ENCODE measurements around the gene GALNT18.

GALNT18 gene

GRCh38 chr11:11446564-11446963 is 175.2 kb downstream of the GALNT18 start:
- H3K4me3 Mint-ChIP-seq, result no peak overlapping the region
- H3K4me1 Mint-ChIP-seq, result no peaks in the 10 kb centered on the region
- H3K27me3 Mint-ChIP-seq, result no peaks in the 10 kb centered on the region
- H3K27ac Mint-ChIP-seq, result no peak overlapping the region
- no peaks in the 10 kb centered on the region for H3K36me3 Mint-ChIP-seq
- H3K9me3 Mint-ChIP-seq, result no peaks in the 10 kb centered on the region

- Mint-ChIP-seq H3K4me1 (no peaks in the 10 kb centered on the region), H3K27me3 (no peaks in the 10 kb centered on the region), H3K4me3 (no peak overlapping the region), H3K9me3 (no peaks in the 10 kb centered on the region), H3K36me3 (no peaks in the 10 kb centered on the region), H3K27ac (no peak overlapping the region)
Measured at GRCh38 chr11:11445441-11446185, 176.2 kb downstream of the GALNT18 start.

GRCh38 chr11:11444804-11445131 is 177.0 kb downstream of the GALNT18 start:
- H3K36me3 Mint-ChIP-seq, result no peaks in the 10 kb centered on the region
- H3K9me3 Mint-ChIP-seq, result no peaks in the 10 kb centered on the region
- no peak overlapping the region for H3K4me3 Mint-ChIP-seq
- H3K27ac Mint-ChIP-seq, result no peak overlapping the region
- no peaks in the 10 kb centered on the region for H3K27me3 Mint-ChIP-seq
- no peaks in the 10 kb centered on the region for H3K4me1 Mint-ChIP-seq

- no peaks in the 10 kb centered on the region for H3K36me3 Mint-ChIP-seq
Measured at GRCh38 chr11:11444027-11444803, 177.6 kb downstream of the GALNT18 start.

GRCh38 chr11:11442791-11443190 is 179.0 kb downstream of the GALNT18 start:
- Mint-ChIP-seq H3K27me3 (no peaks in the 10 kb centered on the region), H3K36me3 (no peaks in the 10 kb centered on the region), H3K4me1 (no peaks in the 10 kb centered on the region)

More at GRCh38 chr11:11444027-11444803, 177.6 kb downstream of the GALNT18 start:
- no peaks in the 10 kb centered on the region for H3K4me1 Mint-ChIP-seq
- no peaks in the 10 kb centered on the region for H3K27me3 Mint-ChIP-seq
- no peak overlapping the region for H3K27ac Mint-ChIP-seq
- H3K4me3 Mint-ChIP-seq, result no peak overlapping the region
- no peaks in the 10 kb centered on the region for H3K9me3 Mint-ChIP-seq

GRCh38 chr11:11441516-11441915 is 180.3 kb downstream of the GALNT18 start:
- Mint-ChIP-seq H3K27me3 (no peaks in the 10 kb centered on the region), H3K4me3 (no peak overlapping the region), H3K36me3 (no peaks in the 10 kb centered on the region), H3K27ac (no peak overlapping the region), H3K9me3 (no peaks in the 10 kb centered on the region), H3K4me1 (no peaks in the 10 kb centered on the region)

More at GRCh38 chr11:11442791-11443190, 179.0 kb downstream of the GALNT18 start:
- no peak overlapping the region for H3K27ac Mint-ChIP-seq
- H3K4me3 Mint-ChIP-seq, result no peak overlapping the region
- H3K9me3 Mint-ChIP-seq, result no peaks in the 10 kb centered on the region

- Mint-ChIP-seq H3K9me3 (no peaks in the 10 kb centered on the region), H3K36me3 (no peaks in the 10 kb centered on the region), H3K27ac (no peak overlapping the region), H3K4me1 (no peaks in the 10 kb centered on the region), H3K27me3 (no peaks in the 10 kb centered on the region), H3K4me3 (no peak overlapping the region)
Measured at GRCh38 chr11:11441091-11441490, 180.7 kb downstream of the GALNT18 start.

- Mint-ChIP-seq H3K36me3 (no peaks in the 10 kb centered on the region), H3K4me3 (no peak overlapping the region)
Measured at GRCh38 chr11:11440144-11440543, 181.7 kb downstream of the GALNT18 start.

GRCh38 chr11:11439591-11439990 is 182.2 kb downstream of the GALNT18 start:
- Mint-ChIP-seq H3K4me1 (no peaks in the 10 kb centered on the region), H3K9me3 (no peaks in the 10 kb centered on the region), H3K36me3 (no peaks in the 10 kb centered on the region), H3K27ac (no peak overlapping the region), H3K27me3 (no peaks in the 10 kb centered on the region), H3K4me3 (no peak overlapping the region)

More at GRCh38 chr11:11440144-11440543, 181.7 kb downstream of the GALNT18 start:
- Mint-ChIP-seq H3K4me1 (no peaks in the 10 kb centered on the region), H3K9me3 (no peaks in the 10 kb centered on the region), H3K27me3 (no peaks in the 10 kb centered on the region), H3K27ac (no peak overlapping the region)

GRCh38 chr11:11436715-11437313 is 185.0 kb downstream of the GALNT18 start:
- Mint-ChIP-seq H3K27ac (no peak overlapping the region), H3K9me3 (no peaks in the 10 kb centered on the region), H3K4me1 (no peaks in the 10 kb centered on the region), H3K4me3 (no peak overlapping the region), H3K27me3 (no peaks in the 10 kb centered on the region), H3K36me3 (no peaks in the 10 kb centered on the region)

- Mint-ChIP-seq H3K9me3 (no peaks in the 10 kb centered on the region), H3K36me3 (no peaks in the 10 kb centered on the region), H3K27me3 (no peaks in the 10 kb centered on the region), H3K4me1 (no peaks in the 10 kb centered on the region), H3K4me3 (no peak overlapping the region), H3K27ac (no peak overlapping the region)
Measured at GRCh38 chr11:11435635-11436034, 186.2 kb downstream of the GALNT18 start.

GRCh38 chr11:11433960-11434359 is 187.8 kb downstream of the GALNT18 start:
- no peaks in the 10 kb centered on the region for H3K4me1 Mint-ChIP-seq
- no peaks in the 10 kb centered on the region for H3K36me3 Mint-ChIP-seq
- H3K9me3 Mint-ChIP-seq, result no peaks in the 10 kb centered on the region
- no peaks in the 10 kb centered on the region for H3K27me3 Mint-ChIP-seq
- no peak overlapping the region for H3K4me3 Mint-ChIP-seq
- no peak overlapping the region for H3K27ac Mint-ChIP-seq

- Mint-ChIP-seq H3K27me3 (no peaks in the 10 kb centered on the region), H3K4me1 (no peaks in the 10 kb centered on the region), H3K27ac (no peak overlapping the region), H3K9me3 (no peaks in the 10 kb centered on the region), H3K4me3 (no peak overlapping the region), H3K36me3 (no peaks in the 10 kb centered on the region)
Measured at GRCh38 chr11:11432621-11433319, 189.0 kb downstream of the GALNT18 start.

GRCh38 chr11:11430431-11430830 is 191.4 kb downstream of the GALNT18 start:
- Mint-ChIP-seq H3K27ac (no peak overlapping the region), H3K9me3 (no peaks in the 10 kb centered on the region), H3K27me3 (no peaks in the 10 kb centered on the region), H3K4me1 (no peaks in the 10 kb centered on the region), H3K36me3 (no peaks in the 10 kb centered on the region), H3K4me3 (no peak overlapping the region)

- Mint-ChIP-seq H3K4me1 (no peaks in the 10 kb centered on the region), H3K4me3 (no peak overlapping the region), H3K27ac (no peak overlapping the region), H3K27me3 (no peaks in the 10 kb centered on the region), H3K36me3 (no peaks in the 10 kb centered on the region), H3K9me3 (no peaks in the 10 kb centered on the region)
Measured at GRCh38 chr11:11428714-11429113, 193.1 kb downstream of the GALNT18 start.

Measured in activated naive CD4-positive, alpha-beta T cell treated with anti-CD3 and anti-CD28 coated beads, Interleukin-2, amount 50 U/mL, for 24 hours (primary cell).